ENCODE data around the gene CIRBP. TPM values are rescaled to one million over a fixed set of nuclear protein-coding genes. Genes with fewer than 3 reads are reported as not detected.

CIRBP gene
- total RNA-seq, 2 donors from 2014 or later: 163 to 179 TPM

DNA sequence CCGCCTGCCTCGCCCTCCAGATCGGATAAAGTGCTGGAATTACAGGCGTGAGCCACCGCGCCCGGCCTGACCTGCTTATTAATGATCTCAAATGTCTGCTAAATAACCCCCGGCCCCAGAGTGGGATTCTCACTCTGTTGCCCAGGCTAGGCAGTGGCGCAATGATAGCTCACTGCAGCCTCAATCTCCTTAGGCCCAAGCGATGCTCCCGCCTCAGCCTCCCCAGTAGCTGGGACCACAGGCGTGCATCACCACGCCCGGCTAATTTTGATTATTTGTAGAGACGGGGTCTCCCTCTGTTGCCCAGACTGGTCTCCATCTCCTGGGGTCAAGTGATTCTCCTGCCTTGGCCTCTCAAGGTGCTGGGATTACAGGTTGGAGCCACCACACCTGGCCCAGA lies 28.2 kb upstream of the CIRBP start:
- TF ChIP-seq, protein P1, sequence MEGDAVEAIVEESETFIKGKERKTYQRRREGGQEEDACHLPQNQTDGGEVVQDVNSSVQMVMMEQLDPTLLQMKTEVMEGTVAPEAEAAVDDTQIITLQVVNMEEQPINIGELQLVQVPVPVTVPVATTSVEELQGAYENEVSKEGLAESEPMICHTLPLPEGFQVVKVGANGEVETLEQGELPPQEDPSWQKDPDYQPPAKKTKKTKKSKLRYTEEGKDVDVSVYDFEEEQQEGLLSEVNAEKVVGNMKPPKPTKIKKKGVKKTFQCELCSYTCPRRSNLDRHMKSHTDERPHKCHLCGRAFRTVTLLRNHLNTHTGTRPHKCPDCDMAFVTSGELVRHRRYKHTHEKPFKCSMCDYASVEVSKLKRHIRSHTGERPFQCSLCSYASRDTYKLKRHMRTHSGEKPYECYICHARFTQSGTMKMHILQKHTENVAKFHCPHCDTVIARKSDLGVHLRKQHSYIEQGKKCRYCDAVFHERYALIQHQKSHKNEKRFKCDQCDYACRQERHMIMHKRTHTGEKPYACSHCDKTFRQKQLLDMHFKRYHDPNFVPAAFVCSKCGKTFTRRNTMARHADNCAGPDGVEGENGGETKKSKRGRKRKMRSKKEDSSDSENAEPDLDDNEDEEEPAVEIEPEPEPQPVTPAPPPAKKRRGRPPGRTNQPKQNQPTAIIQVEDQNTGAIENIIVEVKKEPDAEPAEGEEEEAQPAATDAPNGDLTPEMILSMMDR (IDR thresholded peaks at IDR 0.05): no peak
- Histone ChIP-seq H3K4me3 (peak overlapping the region; percentile 91), H3K4me1 (peaks cover 29% of the 10 kb centered on the region), H3K27ac (no peak overlapping the region), H3K9ac (ENCODE audit: low read depth in 2 of 2, low read length in 2 of 2) (peak overlapping the region; percentile 46 to 47), H3K9me3 (no peaks in the 10 kb centered on the region), H3K36me3 (no peaks in the 10 kb centered on the region), H3K27me3 (peaks cover 14% of the 10 kb centered on the region)
- no peak for DNase-seq
- intact Hi-C loops (cut with DNase I): no loop called here

GRCh38 chr19:1241417-1242095 lies 27.6 kb upstream of the CIRBP start, which contains the start of gene ATP5F1D:
TSS of gene ATP5F1D (plus strand) at chr19:1241751. CDS start at chr19:1241851, 100 bp downstream.
- Histone ChIP-seq H3K36me3 (no peaks in the 10 kb centered on the region), H3K27me3 (peaks cover 8% of the 10 kb centered on the region), H3K4me1 (peaks cover 29% of the 10 kb centered on the region), H3K9me3 (no peaks in the 10 kb centered on the region), H3K4me3 (peak within 1 kb of the TSS; percentile 91), H3K27ac (peak within 1 kb of the TSS; percentile 88), H3K9ac (ENCODE audit: low read depth in 2 of 2, low read length in 2 of 2) (peak within 1 kb of the TSS; percentile 85 to 99)
- DNase-seq: peak; percentile 93
- intact Hi-C loops (cut with DNase I): no loop called here
- TF ChIP-seq, protein P1 (IDR thresholded peaks at IDR 0.05): no peak

DNA sequence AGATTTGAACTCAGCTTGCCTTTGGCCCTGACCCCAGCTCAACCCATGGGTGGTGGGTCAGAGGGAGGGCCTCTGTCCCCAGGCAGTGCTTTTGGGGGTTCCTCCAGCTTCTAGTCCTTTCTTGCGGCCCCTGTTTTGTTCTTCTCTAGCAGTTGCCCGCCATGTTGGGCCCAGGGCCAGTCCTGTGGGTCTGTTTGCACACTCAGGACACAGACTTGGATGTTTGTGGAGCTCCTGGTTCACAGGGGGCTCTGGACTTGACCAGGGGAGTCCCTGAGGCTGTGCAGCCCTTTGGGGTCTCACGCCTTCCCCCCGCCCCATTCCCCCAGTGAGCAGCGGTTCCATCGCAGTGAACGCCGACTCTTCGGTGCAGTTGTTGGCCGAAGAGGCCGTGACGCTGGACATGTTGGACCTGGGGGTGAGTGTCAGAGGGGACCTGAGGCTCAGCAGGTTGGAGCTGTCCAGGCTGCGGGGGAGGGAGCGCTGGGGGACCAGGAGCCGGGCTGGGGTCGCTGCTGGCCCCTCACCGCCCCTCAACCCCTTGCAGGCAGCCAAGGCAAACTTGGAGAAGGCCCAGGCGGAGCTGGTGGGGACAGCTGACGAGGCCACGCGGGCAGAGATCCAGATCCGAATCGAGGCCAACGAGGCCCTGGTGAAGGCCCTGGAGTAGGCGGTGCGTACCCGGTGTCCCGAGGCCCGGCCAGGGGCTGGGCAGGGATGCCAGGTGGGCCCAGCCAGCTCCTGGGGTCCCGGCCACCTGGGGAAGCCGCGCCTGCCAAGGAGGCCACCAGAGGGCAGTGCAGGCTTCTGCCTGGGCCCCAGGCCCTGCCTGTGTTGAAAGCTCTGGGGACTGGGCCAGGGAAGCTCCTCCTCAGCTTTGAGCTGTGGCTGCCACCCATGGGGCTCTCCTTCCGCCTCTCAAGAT lies 25.1 kb upstream of the CIRBP start:
- DNase-seq: peak; percentile 91
- peak overlapping the region; percentile 10 for H3K4me3 ChIP-seq
- H3K4me1 ChIP-seq: peaks cover 34% of the 10 kb centered on the region
- no peaks in the 10 kb centered on the region for H3K9me3 ChIP-seq
- intact Hi-C loops (cut with DNase I): loop anchor here (2.0 kb wide), 1 partner anchor 23 kb away; no protein-coding TSS in a partner anchor
- TF ChIP-seq, protein P1 (IDR thresholded peaks at IDR 0.05): peak; percentile 94
- no peaks in the 10 kb centered on the region for H3K27me3 ChIP-seq
- peak overlapping the region; percentile 70 for H3K9ac ChIP-seq (ENCODE audit: low read depth in 2 of 2, low read length in 2 of 2)
- no peaks in the 10 kb centered on the region for H3K36me3 ChIP-seq
- H3K27ac ChIP-seq: peak overlapping the region; percentile 97

DNA sequence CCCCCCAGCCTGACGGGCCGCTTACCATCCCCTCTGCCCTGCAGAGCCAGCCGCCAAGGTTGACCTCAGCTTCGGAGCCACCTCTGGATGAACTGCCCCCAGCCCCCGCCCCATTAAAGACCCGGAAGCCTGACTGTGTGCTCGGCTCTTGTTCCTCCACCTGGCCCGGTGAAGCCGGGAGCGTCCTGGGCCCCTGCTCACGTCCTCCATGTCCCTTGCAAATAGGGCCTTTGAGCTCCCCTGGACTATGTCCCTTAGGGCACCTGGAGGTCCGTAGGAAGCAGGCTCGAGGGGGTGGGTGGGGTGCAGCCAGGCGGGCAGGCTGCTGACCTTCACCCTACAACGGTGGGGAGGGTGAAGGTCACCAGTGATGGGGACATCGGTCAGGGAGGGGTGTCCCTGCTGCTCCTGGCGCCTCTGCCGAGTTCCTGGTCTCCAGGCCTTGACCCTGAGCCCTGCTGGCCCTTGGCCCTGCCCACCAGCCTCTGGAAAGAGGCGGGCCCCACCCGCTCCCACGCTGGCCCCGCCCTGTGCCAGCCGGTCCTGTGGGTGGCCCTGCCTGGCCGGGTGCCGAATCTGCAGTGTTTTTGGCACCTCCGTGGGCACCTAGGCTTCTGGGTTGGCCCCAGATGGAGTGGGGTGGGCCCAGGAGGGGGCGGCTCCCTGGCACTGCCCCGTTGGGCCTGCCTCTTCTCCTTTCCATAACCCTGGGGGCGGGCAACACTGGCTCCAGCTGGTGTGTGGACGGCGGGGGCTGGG lies 24.3 kb upstream of the CIRBP start:
- peak overlapping the region; percentile 70 for H3K9ac ChIP-seq (ENCODE audit: low read depth in 2 of 2, low read length in 2 of 2)
- H3K9me3 ChIP-seq: no peaks in the 10 kb centered on the region
- H3K27me3 ChIP-seq: no peaks in the 10 kb centered on the region
- no peaks in the 10 kb centered on the region for H3K36me3 ChIP-seq
- intact Hi-C loops (cut with DNase I): loop anchor here (2.0 kb wide), 1 partner anchor 22 kb away; no protein-coding TSS in a partner anchor
- peak overlapping the region; percentile 97 for H3K27ac ChIP-seq
- peak; percentile 85 for DNase-seq
- H3K4me3 ChIP-seq: peak overlapping the region; percentile 10
- H3K4me1 ChIP-seq: peaks cover 34% of the 10 kb centered on the region
- TF ChIP-seq, protein P1 (IDR thresholded peaks at IDR 0.05): no peak

All from colonic mucosa (tissue), 4 donors.